HEK293T (cell line): ENCODE results near the gene STX16.

Source experiments
- CTCF ChIA-PET: fragments of 350-600 bp; formaldehyde crosslinking; extraction: SDS; loops from one replicate; lab custom pipeline; 2021; ENCODE audit warnings: antibody characterized with exemption, inconsistent platforms; lab: Yijun Ruan, JAX
- POLR2A ChIA-PET: fragments of 350-600 bp; formaldehyde crosslinking; extraction: SDS; loops from one replicate; lab custom pipeline; 2020; ENCODE audit warnings: antibody characterized with exemption, inconsistent platforms; lab: Yijun Ruan, JAX
- DNase-seq: peaks from one replicate; pipeline ENCODE4 v3.0.0; 2012; ENCODE audit warnings: mixed read lengths; ENCODE audit errors: extremely low spot score
- ARNT ChIP-seq: fragments of 450-650 bp; IDR thresholded peaks from 2 replicates; pipeline ENCODE4 v1.6.1; 2017; ENCODE audit warnings: mild to moderate bottlenecking
- BHLHE40 ChIP-seq: fragments of 450-650 bp; IDR thresholded peaks from 2 replicates; pipeline ENCODE4 v1.6.1; 2016; ENCODE audit warnings: mild to moderate bottlenecking, moderate library complexity, borderline replicate concordance
- CTBP1 ChIP-seq: fragments of 450-650 bp; IDR thresholded peaks from 2 replicates; pipeline ENCODE4 v1.6.1; 2016; ENCODE audit warnings: borderline replicate concordance
- ELF4 ChIP-seq: fragments of 450-650 bp; IDR thresholded peaks from 2 replicates; pipeline ENCODE4 v1.6.1; 2017; ENCODE audit warnings: antibody characterized with exemption
- FOXA1 ChIP-seq: fragments of 450-650 bp; IDR thresholded peaks from 2 replicates; pipeline ENCODE4 v1.6.1; 2016; ENCODE audit warnings: mild to moderate bottlenecking
- FOXK2 ChIP-seq: fragments of 450-650 bp; IDR thresholded peaks from 2 replicates; pipeline ENCODE4 v1.6.1; 2016; ENCODE audit warnings: mild to moderate bottlenecking
- FOXM1 ChIP-seq: fragments of 450-650 bp; IDR thresholded peaks from 2 replicates; pipeline ENCODE4 v1.6.1; 2017; ENCODE audit warnings: mild to moderate bottlenecking, borderline replicate concordance
- HDGF ChIP-seq: fragments of 450-650 bp; IDR thresholded peaks from 2 replicates; pipeline ENCODE4 v1.6.1; 2017; ENCODE audit warnings: antibody characterized with exemption, borderline replicate concordance
- L3MBTL2 ChIP-seq: fragments of 450-650 bp; conservative IDR thresholded peaks from 2 replicates; pipeline ENCODE4 v1.6.1; 2016; ENCODE audit warnings: mild to moderate bottlenecking
- LEF1 ChIP-seq: fragments of 450-650 bp; IDR thresholded peaks from 2 replicates; pipeline ENCODE4 v1.6.1; 2017; ENCODE audit warnings: mild to moderate bottlenecking, borderline replicate concordance
- NFRKB ChIP-seq: fragments of 450-650 bp; IDR thresholded peaks from 2 replicates; pipeline ENCODE4 v1.6.1; 2016; ENCODE audit warnings: mild to moderate bottlenecking, moderate library complexity
- SP1 ChIP-seq: fragments of 450-650 bp; IDR thresholded peaks from 2 replicates; pipeline ENCODE4 v1.6.1; 2017
- SUZ12 ChIP-seq: fragments of 450-650 bp; IDR thresholded peaks from 2 replicates; pipeline ENCODE4 v1.6.1; 2016; ENCODE audit warnings: mild to moderate bottlenecking
- TARDBP ChIP-seq: fragments of 450-650 bp; IDR thresholded peaks from 2 replicates; pipeline ENCODE4 v1.6.1; 2016
- ZNF384 ChIP-seq: fragments of 450-650 bp; IDR thresholded peaks from 2 replicates; pipeline ENCODE4 v1.6.1; 2016
- TF ChIP-seq, protein P1 (sequence below): fragments of 450-650 bp; IDR thresholded peaks from 2 replicates; pipeline ENCODE4 v1.6.1; 2016

STX16 gene

GRCh38 chr20:58650181-58650775 is 805 bp upstream of the STX16 start:
- POLR2A ChIA-PET: interaction anchor here (0.8 to 2.2 kb wide), 17 partner anchors 8 to 382 kb away, joined by 3 to 23 read pairs (median 4); partner anchors contain the start of genes ATP5F1E and VAPB
- no peak for DNase-seq
- CTCF ChIA-PET: interaction anchor here (0.6 to 1.8 kb wide), 3 partner anchors 20 to 421 kb away, joined by 3 to 9 read pairs (median 4); no protein-coding TSS in a partner anchor
- TF ChIP-seq NFRKB (no peak), ELF4 (no peak), ZNF384 (no peak), FOXA1 (no peak), L3MBTL2 (no peak), HDGF (no peak), BHLHE40 (no peak), CTBP1 (no peak), LEF1 (no peak), ARNT (no peak), TARDBP (no peak), FOXM1 (no peak), SP1 (no peak)
- TF ChIP-seq, protein P1, sequence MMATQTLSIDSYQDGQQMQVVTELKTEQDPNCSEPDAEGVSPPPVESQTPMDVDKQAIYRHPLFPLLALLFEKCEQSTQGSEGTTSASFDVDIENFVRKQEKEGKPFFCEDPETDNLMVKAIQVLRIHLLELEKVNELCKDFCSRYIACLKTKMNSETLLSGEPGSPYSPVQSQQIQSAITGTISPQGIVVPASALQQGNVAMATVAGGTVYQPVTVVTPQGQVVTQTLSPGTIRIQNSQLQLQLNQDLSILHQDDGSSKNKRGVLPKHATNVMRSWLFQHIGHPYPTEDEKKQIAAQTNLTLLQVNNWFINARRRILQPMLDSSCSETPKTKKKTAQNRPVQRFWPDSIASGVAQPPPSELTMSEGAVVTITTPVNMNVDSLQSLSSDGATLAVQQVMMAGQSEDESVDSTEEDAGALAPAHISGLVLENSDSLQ: no peak

- CTCF ChIA-PET: interaction anchor here (0.6 to 1.8 kb wide), 5 partner anchors 21 to 319 kb away, joined by 3 to 9 read pairs (median 4); no protein-coding TSS in a partner anchor
- DNase-seq: no peak
These were observed 469 bp downstream of the STX16 start for GRCh38 chr20:58651559-58651945.

DNA sequence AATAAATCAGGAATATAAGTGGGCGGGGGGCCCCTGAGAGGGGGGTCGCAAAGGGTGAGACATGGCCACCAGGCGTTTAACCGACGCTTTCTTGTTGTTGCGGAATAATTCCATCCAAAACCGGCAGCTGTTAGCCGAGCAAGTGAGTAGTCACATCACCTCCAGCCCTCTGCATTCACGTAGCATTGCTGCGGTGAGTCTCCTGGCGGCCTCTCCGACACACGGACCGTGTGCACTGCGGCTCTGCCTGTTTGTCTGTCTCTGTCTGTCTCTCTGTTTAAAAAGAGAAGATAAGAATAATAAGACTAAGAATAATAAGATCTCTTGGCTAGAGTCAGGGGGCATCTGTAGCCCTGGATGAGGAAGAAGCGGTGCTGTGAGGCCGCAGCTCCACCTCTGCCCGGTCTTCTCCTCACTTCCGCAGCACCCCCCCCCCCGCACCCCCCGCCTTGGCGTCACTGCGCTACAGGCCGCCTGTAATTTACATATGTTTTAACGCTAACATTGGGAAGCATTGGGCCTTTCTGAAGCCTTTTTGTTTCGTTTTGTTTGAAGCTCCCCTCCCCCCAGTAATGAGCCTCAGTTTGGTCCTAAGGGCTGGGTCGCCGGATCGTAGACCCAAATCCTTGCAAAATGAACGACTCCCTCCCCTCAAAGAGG is 993 bp downstream of the STX16 start:
- TF ChIP-seq NFRKB: no peak
- no peak for TF ChIP-seq SP1
- TF ChIP-seq CTBP1: no peak
- TF ChIP-seq SUZ12: no peak
- no peak for TF ChIP-seq FOXM1
- no peak for TF ChIP-seq BHLHE40
- TF ChIP-seq, protein P1: no peak
- TF ChIP-seq ZNF384: no peak
- no peak for TF ChIP-seq ELF4
- TF ChIP-seq FOXK2: no peak
- no peak for TF ChIP-seq TARDBP
- TF ChIP-seq ARNT: no peak
- no peak for TF ChIP-seq L3MBTL2
- no peak for TF ChIP-seq FOXA1
- no peak for TF ChIP-seq LEF1
- no peak for TF ChIP-seq HDGF
- CTCF ChIA-PET: interaction anchor here (0.6 to 1.8 kb wide), 3 partner anchors 103 to 319 kb away, joined by 3 to 9 read pairs (median 4); no protein-coding TSS in a partner anchor
- POLR2A ChIA-PET: interaction anchor here (0.8 to 2.2 kb wide), 20 partner anchors 7 to 380 kb away, joined by 3 to 23 read pairs (median 4); partner anchors contain the start of genes ATP5F1E and VAPB
- DNase-seq: peak; percentile 54

More at GRCh38 chr20:58651559-58651945, 469 bp downstream of the STX16 start:
- no peak for TF ChIP-seq TARDBP
- TF ChIP-seq ARNT: no peak
- TF ChIP-seq CTBP1: no peak
- TF ChIP-seq HDGF: no peak
- no peak for TF ChIP-seq NFRKB
- no peak for TF ChIP-seq ELF4
- no peak for TF ChIP-seq LEF1
- TF ChIP-seq L3MBTL2: no peak
- no peak for TF ChIP-seq BHLHE40
- TF ChIP-seq FOXA1: no peak
- no peak for TF ChIP-seq ZNF384
- TF ChIP-seq SUZ12: no peak
- TF ChIP-seq SP1: no peak
- no peak for TF ChIP-seq FOXK2
- POLR2A ChIA-PET: interaction anchor here (0.7 to 2.2 kb wide), 27 partner anchors 8 to 381 kb away, joined by 3 to 23 read pairs (median 4); partner anchors contain the start of genes ATP5F1E and VAPB

DNA sequence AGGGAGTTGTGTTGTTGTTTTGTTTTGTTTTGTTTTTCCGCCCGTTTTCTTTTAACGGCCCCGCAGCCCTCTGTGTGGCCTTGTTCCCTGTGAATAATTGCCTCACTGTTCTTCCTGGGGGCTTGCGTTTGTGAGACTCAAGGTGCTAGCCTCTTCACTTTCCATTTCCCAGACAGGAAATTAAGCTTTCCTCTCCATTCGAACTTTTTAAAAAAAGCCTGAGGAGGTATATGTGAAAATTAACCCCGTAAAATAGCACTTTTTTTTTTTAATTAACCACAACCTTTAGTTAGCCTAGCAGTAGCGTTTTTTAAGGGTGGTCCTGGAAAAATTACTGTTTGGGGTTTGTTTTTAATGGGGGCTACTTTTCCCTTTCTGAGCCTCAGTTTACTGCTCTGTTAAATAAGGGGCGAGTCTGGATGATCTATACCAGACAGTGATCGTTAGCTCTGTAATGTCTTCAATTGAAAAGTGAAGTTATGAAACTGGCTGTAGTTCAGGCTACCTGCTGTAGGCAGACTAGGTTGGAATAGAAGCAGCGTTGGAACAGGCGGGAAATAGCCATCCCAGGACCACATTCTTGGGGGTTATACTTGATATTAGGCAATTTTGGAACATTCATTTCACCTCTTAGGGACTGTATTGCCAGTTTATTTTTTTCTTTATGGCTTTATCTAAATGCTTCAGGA is 1.7 kb downstream of the STX16 start:
- no peak for DNase-seq
- ChIA-PET POLR2A (interaction anchor here (1.0 to 1.5 kb wide), 2 partner anchors 186 to 189 kb away, joined by 3 read pairs; no protein-coding TSS in a partner anchor), CTCF (no interaction called here)
- TF ChIP-seq L3MBTL2: no peak
- TF ChIP-seq ZNF384: no peak
- no peak for TF ChIP-seq NFRKB
- no peak for TF ChIP-seq CTBP1
- TF ChIP-seq HDGF: no peak
- TF ChIP-seq ELF4: no peak
- no peak for TF ChIP-seq TARDBP
- TF ChIP-seq BHLHE40: no peak
- no peak for TF ChIP-seq FOXM1
- TF ChIP-seq, protein P1: no peak
- TF ChIP-seq SP1: no peak
- TF ChIP-seq LEF1: no peak
- TF ChIP-seq SUZ12: no peak
- TF ChIP-seq FOXA1: no peak
- no peak for TF ChIP-seq ARNT
- TF ChIP-seq FOXK2: no peak

DNA sequence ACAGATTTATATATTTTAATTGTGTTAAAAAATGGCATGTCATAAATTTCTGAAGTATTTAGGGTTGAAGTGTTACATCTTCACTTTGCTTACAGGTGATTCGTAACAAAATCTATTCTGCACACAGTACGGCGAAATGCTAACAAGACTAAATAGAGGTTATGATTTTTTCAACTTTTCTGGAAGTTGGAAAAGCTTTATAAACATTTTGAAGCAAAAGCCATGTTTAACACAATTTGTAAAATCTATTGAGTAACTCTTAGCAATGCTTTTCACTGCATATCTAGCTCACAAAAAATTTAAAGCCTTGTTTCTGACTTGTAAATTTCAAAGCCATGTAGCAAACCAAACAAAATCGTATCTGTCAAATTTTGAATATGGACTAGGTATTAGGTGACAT is 3.3 kb downstream of the STX16 start:
- TF ChIP-seq ZNF384 (no peak), FOXA1 (no peak), NFRKB (no peak), SP1 (no peak), LEF1 (no peak)
- ChIA-PET CTCF (no interaction called here), POLR2A (no interaction called here)
- no peak for DNase-seq
